Renal cortical epithelial cell (primary cell): ENCODE results near the gene NMT2. TPM values are rescaled to one million over a fixed set of nuclear protein-coding genes. Genes with fewer than 3 reads are reported as not detected.

Experiments
- DNase-seq: peaks from one replicate; pipeline ENCODE4 v3.0.0-alpha.2; 2011; ENCODE audit warnings: low read depth
- total RNA-seq: library from RNA; depleted of rRNA; stranded (reverse); fragments of >200 nt; gene quantifications from 2 replicates; pipeline ENCODE4 v1.2.3, GENCODE V29; 2014

The NMT2 gene
- total RNA-seq, 1 donor from 2014 or later = 47.2 TPM

- DNase-seq = no peak
Measured at GRCh38 chr10:15181576-15182156, 13.2 kb upstream of the NMT2 start.

GRCh38 chr10:15180736-15181135, 12.2 kb upstream of the NMT2 start:
- peak; percentile 73 for DNase-seq

- DNase-seq = no peak
Measured at GRCh38 chr10:15176269-15176668, 7.8 kb upstream of the NMT2 start.

- no peak for DNase-seq
Measured at GRCh38 chr10:15175587-15175986, 7.1 kb upstream of the NMT2 start.

- DNase-seq = no peak
Measured at GRCh38 chr10:15172306-15172840, 3.9 kb upstream of the NMT2 start.

- no peak for DNase-seq
Measured at GRCh38 chr10:15169555-15170401, 1.3 kb upstream of the NMT2 start.

- DNase-seq = peak; percentile 71
Measured at GRCh38 chr10:15168786-15169554, 477 bp upstream of the NMT2 start.

GRCh38 chr10:15167411-15168290, 842 bp downstream of the NMT2 start:
- peak; percentile 64 for DNase-seq

GRCh38 chr10:15166325-15166724, 2.2 kb downstream of the NMT2 start:
- no peak for DNase-seq

- DNase-seq = no peak
Measured at GRCh38 chr10:15163253-15163828, 5.2 kb downstream of the NMT2 start.

GRCh38 chr10:15158972-15159371, 9.5 kb downstream of the NMT2 start:
- DNase-seq = no peak

- DNase-seq = no peak
Measured at GRCh38 chr10:15158448-15158847, 10.0 kb downstream of the NMT2 start.

- DNase-seq = no peak
Measured at GRCh38 chr10:15155978-15156656, 12.4 kb downstream of the NMT2 start.

GRCh38 chr10:15152556-15152955, 15.9 kb downstream of the NMT2 start:
- DNase-seq = no peak

GRCh38 chr10:15150563-15150962, 17.9 kb downstream of the NMT2 start:
- DNase-seq = no peak

- DNase-seq = no peak
Measured at GRCh38 chr10:15149042-15149771, 19.3 kb downstream of the NMT2 start.

- no peak for DNase-seq
Measured at GRCh38 chr10:15147594-15148392, 20.7 kb downstream of the NMT2 start.

- no peak for DNase-seq
Measured at GRCh38 chr10:15146366-15146765, 22.1 kb downstream of the NMT2 start.

- no peak for DNase-seq
Measured at GRCh38 chr10:15144788-15145187, 23.7 kb downstream of the NMT2 start.
